Ramos (cell line): Measurements from ENCODE around the gene RUNDC3A.
"Not testable (repeated sequence)": the region's sequence is repeated elsewhere in the genome, so short reads cannot be mapped to it uniquely, and the experiment has no call there.

Source experiments
- in situ Hi-C: fragments of 300-500 bp; cut with MboI; formaldehyde crosslinking; loops from one replicate; pipeline ENCODE4 v1.14.3; 2022; ENCODE audit warnings: low sequenced_read_pairs; ENCODE audit not compliant: unreplicated experiment

The RUNDC3A gene

DNA sequence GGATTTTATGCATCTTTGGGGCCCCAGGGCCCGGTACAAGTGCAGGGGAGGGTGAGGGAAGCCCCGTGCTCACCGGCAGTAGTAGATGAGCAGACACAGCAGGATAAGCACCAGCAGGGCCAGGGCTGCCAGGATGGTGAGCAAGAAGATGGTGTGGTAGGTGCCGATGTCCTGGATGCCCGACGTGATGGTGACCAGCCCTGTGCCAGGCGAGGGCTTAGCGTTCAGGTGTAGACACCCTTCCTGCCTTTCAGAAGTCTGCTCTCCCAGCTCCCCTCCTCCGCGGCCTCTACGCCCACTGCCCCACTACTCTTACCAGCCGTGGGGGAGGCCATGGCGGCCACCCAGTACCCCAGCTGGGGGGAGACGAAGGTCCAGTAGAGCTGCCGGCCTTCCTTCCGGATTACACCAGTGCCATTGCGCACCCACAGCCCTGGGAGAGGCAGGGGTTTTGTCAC is 47.3 kb downstream of the RUNDC3A start:
- in situ Hi-C loops: no loop called here

DNA sequence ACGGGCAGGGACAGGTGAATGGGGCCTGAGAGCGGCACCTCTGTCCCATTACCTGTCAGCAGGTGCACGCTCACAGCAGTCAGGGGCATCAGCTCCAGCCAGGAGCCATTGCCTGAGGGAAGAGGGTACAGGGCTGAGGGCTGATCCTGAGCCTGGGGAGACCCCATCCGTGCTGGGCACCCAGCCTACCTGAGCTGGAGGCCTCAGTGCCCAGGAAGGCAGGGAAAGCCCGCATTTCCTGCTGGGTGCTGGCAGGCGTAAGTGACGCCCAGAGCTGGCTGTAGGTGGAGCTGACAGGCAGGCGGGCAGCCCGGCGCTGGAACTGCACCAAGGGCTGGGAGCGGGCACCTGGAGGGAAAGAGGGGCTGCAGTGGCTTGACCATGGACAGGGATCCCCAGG is 47.8 kb downstream of the RUNDC3A start:
- in situ Hi-C loops: no loop called here

DNA sequence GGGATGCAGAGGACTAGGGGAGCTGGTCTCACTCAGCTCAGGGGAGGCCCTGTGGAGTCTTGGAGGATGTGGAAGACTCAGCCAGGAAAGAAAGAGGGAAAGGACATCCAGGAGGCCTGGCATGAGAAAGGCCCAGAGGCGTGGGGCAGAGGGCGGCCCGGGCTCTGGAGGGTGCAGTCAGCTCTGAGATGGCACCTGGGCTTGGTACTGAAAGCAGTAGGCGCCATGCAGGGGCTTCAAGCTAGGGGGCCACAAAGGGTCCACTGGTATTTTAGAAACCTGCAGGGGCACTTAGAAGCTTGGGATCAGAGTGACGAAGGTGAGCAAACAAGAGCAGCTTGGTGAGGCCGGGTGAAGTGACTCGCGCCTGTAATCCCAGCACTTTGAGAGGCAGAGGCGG is 49.7 kb downstream of the RUNDC3A start:
- in situ Hi-C loops: no loop called here

DNA sequence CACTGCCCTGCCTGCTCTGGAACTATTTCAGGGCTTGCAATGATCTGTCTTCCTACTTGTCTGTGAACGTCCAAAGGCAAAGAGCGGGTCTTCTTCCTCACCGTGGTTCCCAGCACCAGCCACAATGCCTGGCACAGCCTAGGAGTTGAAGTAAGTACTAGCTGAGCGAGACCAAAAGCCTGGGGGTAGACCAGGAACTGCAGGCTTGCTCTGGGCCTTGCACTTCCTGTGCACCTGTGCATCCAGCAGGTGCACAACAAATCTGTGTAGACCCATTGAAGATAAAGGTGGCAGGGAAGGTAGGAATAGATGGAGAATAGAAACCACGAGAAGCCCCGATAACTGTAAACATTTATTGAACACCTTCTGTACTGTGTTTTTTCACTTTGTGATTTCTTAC is 50.6 kb downstream of the RUNDC3A start:
- in situ Hi-C loops: no loop called here

GRCh38 chr17:44359458-44360143 is 51.2 kb downstream of the RUNDC3A start:
- in situ Hi-C loops: no loop called here

- in situ Hi-C loops: no loop called here
Observed at GRCh38 chr17:44360144-44360533, 51.7 kb downstream of the RUNDC3A start.

GRCh38 chr17:44360826-44361225 is 52.4 kb downstream of the RUNDC3A start:
- in situ Hi-C loops: no loop called here

- in situ Hi-C loops: no loop called here
Observed at GRCh38 chr17:44361292-44362260, 53.2 kb downstream of the RUNDC3A start.

DNA sequence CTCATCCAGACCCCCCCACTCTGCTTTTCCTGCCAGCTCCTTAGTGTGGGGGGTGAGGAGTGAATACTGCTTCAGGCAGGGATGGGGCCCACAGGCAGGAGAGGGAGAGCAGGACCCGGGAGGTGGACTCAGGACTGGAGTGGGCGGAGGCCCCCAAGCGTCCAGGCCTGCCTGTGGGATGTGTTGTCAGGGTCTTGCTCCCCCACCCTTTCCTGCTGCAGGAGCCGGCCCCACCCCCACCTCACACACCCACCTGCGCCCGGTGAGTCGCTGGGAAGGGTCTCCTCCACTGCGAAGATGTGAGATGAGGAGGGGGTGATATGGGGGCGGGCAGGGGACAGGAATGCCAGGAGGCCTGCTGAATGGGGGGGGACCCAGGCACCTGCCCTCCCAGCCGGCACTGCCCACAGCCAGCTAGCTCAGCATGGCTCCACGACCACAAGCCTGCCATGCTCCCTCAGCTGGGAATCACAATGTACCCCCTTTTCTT is 54.1 kb downstream of the RUNDC3A start:
- in situ Hi-C loops: no loop called here

DNA sequence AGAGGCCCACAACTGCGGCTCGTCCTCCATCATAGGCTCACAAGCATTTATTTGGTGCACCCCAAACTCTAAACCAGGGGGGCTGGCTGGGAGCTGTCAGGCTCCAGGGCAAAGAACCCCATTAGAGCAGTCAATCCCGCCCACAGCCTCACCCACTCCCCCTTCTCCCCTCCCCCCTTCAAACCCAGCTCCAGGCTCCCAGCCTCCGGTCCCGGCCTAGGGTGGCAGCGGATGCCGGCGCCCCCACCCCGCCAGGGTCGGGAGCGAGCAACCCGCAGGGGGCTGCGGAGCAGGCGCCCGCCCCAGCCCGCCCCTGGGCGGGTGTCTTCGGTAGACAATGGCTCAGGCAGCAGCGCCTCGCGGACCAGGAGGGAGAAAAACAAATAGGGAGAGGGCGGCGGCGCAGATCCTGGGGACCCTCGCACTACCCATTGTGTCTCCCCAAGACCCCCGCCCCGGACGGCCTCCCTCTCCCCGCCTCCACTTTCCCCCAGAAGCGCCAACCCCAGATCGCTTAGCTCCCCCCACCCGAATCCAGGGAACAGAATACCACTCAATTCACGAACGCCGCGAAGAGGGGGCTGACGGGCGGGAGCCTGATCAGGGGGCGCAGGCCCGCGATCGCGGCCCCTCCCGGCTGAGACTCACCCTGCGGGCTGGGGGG is 54.7 kb downstream of the RUNDC3A start:
- in situ Hi-C loops: no loop called here

DNA sequence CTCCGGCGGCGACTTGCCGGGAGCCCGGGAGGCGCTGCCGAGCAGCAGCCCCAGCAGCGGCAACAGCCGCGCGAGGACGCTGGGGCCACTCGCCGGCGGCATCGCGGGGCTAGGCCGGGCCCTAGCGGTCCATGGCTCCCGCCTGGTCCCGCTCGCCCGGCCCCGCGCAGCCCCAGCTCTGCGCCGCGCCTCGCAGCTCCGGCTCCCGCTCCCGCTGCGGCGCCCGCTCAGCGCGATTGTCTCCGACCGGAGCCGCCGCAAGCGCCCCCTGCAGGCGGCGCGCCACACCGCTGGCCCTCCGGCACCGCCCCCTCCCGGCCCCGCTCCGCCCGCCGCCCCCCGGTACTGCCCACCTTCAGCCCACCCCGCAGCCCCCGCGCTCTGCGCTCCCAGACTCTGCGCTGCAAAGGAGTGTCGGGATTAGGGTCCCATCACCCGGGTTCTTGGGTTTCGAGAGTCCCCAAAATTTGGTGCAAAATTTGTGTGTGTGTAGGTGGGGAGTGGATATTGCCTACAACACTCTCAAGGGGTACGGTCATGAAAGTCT is 55.3 kb downstream of the RUNDC3A start, which contains the start of gene FAM171A2:
Gene FAM171A2 (minus strand): TSS at position 241 of the 547 bp plus-strand sequence. CDS start 139 bp downstream, at position 102.
- in situ Hi-C loops: no loop called here

GRCh38 chr17:44365051-44365450 is 56.6 kb downstream of the RUNDC3A start:
- in situ Hi-C loops: not testable (repeated sequence)

DNA sequence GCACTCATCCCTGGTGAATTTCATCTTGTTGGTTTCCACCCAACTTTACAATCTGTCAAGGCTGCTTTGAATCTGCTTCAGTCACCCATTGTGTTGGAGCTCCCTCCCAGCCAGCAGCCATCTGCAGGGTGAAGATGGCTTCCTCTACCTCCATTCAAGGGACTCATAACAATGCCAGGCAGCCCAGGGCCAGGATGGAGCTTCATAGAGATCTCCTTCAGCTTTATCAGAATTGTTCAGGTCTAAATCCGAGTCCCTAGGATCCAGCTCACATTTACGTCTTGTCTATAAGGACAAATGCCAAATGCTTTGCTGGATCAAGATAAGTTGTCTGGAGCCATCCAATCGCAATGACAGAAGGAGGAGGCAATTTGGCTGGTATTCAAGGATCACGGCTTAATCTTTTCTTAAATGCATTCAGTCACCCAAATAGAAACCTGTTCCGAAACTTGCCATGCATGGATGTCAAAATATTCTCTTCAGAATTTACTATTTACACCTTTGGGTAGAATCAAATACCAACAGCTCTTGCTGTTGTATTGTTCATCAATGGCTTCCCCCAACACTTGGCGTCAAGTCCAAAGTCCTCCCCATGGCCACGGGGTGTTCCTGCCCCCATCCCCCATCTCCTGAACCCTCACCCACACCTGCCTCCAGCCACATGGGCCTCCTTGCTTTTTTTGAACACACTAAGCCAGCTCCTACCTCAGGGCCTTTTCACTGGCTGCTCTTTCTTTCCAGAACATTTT is 59.0 kb downstream of the RUNDC3A start:
- in situ Hi-C loops: no loop called here
